Hypothalamus (tissue), 51 donors: ENCODE measurements around the gene SERPINH1.
A peak's percentile ranks its signal among the peaks of the same experiment; 100 is the strongest.

Source experiments
- DNase-seq, 51 donors: peaks; one replicate each; lab custom pipeline; 2025; lab: John Stamatoyannopoulos, UW

SERPINH1 gene

GRCh38 chr11:75562048-75562835 is at the start of gene SERPINH1:
Gene SERPINH1 (plus strand): TSS chr11:75562253. CDS start chr11:75566350, 4,097 bp downstream.
- peak in 48 of 51 donors; percentile 16 to 90 (median 64) for DNase-seq

GRCh38 chr11:75513250-75513649 is 48.8 kb upstream of the SERPINH1 start:
- no peak for DNase-seq

- DNase-seq: no peak
Observed at GRCh38 chr11:75514596-75514995, 47.5 kb upstream of the SERPINH1 start.

- DNase-seq: no peak
Observed at GRCh38 chr11:75516140-75516539, 45.9 kb upstream of the SERPINH1 start.

GRCh38 chr11:75516886-75517285 is 45.2 kb upstream of the SERPINH1 start:
- no peak for DNase-seq

GRCh38 chr11:75518204-75518549 is 43.9 kb upstream of the SERPINH1 start:
- DNase-seq: no peak

- no peak for DNase-seq
Observed at GRCh38 chr11:75518771-75519653, 43.0 kb upstream of the SERPINH1 start.

- DNase-seq: peak in 3 of 51 donors; percentile 1 to 44 (median 37)
Observed at GRCh38 chr11:75520688-75521087, 41.4 kb upstream of the SERPINH1 start.

- DNase-seq: no peak
Observed at GRCh38 chr11:75522286-75523044, 39.6 kb upstream of the SERPINH1 start.

- DNase-seq: no peak
Observed at GRCh38 chr11:75523189-75523588, 38.9 kb upstream of the SERPINH1 start.

- DNase-seq: no peak
Observed at GRCh38 chr11:75523811-75524664, 38.0 kb upstream of the SERPINH1 start.

GRCh38 chr11:75524665-75525432 is 37.2 kb upstream of the SERPINH1 start:
- no peak for DNase-seq

GRCh38 chr11:75525433-75526191 is 36.4 kb upstream of the SERPINH1 start, which contains the start of gene GDPD5:
Gene GDPD5 (minus strand): TSS chr11:75525941. CDS start chr11:75477735, 48,206 bp downstream.
- DNase-seq: peak in 49 of 51 donors; percentile 19 to 89 (median 67)

GRCh38 chr11:75526192-75526541 is 35.9 kb upstream of the SERPINH1 start:
- no peak for DNase-seq

- DNase-seq: no peak
Observed at GRCh38 chr11:75527130-75527529, 34.9 kb upstream of the SERPINH1 start.

GRCh38 chr11:75527938-75528735 is 33.9 kb upstream of the SERPINH1 start:
- no peak for DNase-seq

- no peak for DNase-seq
Observed at GRCh38 chr11:75530577-75530976, 31.5 kb upstream of the SERPINH1 start.

GRCh38 chr11:75531325-75531724 is 30.7 kb upstream of the SERPINH1 start:
- no peak for DNase-seq
